ENCODE results near the gene RAB18.

GRCh38 chr10:27581225-27581624 is 77.1 kb downstream of the RAB18 start:
- no peak for TF ChIP-seq POLR2A (IDR thresholded peaks at IDR 0.05)
- TF ChIP-seq CTCF (IDR thresholded peaks at IDR 0.05): no peak
